ENCODE data around the gene SLC35B2.

The SLC35B2 gene

GRCh38 chr6:44257025-44257752 lies at the start of gene SLC35B2:
TSS of gene SLC35B2 (minus strand) at chr6:44257528. CDS start at chr6:44257410, 118 bp downstream.
- DNase-seq (ENCODE audit: low read depth in 2 of 2) = peak; percentile 62 to 82
- peak within 1 kb of the TSS; percentile 88 to 89 for H3K4me3 ChIP-seq (replicated peaks in 1 of 2; ENCODE audit: low read depth in 2 of 2, low read length in 2 of 2)
- peak; percentile 10 for TF ChIP-seq CTCF (IDR thresholded peaks at IDR 0.05; ENCODE audit: low read depth, low read length)

- TF ChIP-seq CTCF (IDR thresholded peaks at IDR 0.05; ENCODE audit: low read depth, low read length) = no peak
- no peak overlapping the region for H3K4me3 ChIP-seq (replicated peaks in 1 of 2; ENCODE audit: low read depth in 2 of 2, low read length in 2 of 2)
- DNase-seq (ENCODE audit: low read depth in 2 of 2) = no peak
Observed at GRCh38 chr6:44306710-44307109, 49.4 kb upstream of the SLC35B2 start.

- H3K4me3 ChIP-seq (replicated peaks in 1 of 2; ENCODE audit: low read depth in 2 of 2, low read length in 2 of 2) = no peak overlapping the region
- DNase-seq (ENCODE audit: low read depth in 2 of 2) = no peak
- no peak for TF ChIP-seq CTCF (IDR thresholded peaks at IDR 0.05; ENCODE audit: low read depth, low read length)
Observed at GRCh38 chr6:44305200-44305725, 47.9 kb upstream of the SLC35B2 start.

GRCh38 chr6:44304282-44305199 lies 47.2 kb upstream of the SLC35B2 start:
- peak; percentile 51 to 54 for DNase-seq (ENCODE audit: low read depth in 2 of 2)
- peak; percentile 84 for TF ChIP-seq CTCF (IDR thresholded peaks at IDR 0.05; ENCODE audit: low read depth, low read length)

GRCh38 chr6:44303842-44304241 lies 46.5 kb upstream of the SLC35B2 start:
- TF ChIP-seq CTCF (IDR thresholded peaks at IDR 0.05; ENCODE audit: low read depth, low read length) = no peak
- DNase-seq (ENCODE audit: low read depth in 2 of 2) = no peak
- H3K4me3 ChIP-seq (replicated peaks in 1 of 2; ENCODE audit: low read depth in 2 of 2, low read length in 2 of 2) = no peak overlapping the region

More at GRCh38 chr6:44304282-44305199, 47.2 kb upstream of the SLC35B2 start:
- H3K4me3 ChIP-seq (replicated peaks in 1 of 2; ENCODE audit: low read depth in 2 of 2, low read length in 2 of 2) = no peak overlapping the region

- DNase-seq (ENCODE audit: low read depth in 2 of 2) = no peak
- H3K4me3 ChIP-seq (replicated peaks in 1 of 2; ENCODE audit: low read depth in 2 of 2, low read length in 2 of 2) = no peak overlapping the region
- no peak for TF ChIP-seq CTCF (IDR thresholded peaks at IDR 0.05; ENCODE audit: low read depth, low read length)
Observed at GRCh38 chr6:44302856-44303255, 45.5 kb upstream of the SLC35B2 start.

Measured in cardiac fibroblast (primary cell).